ENCODE results near the gene HS6ST1. TPM values are rescaled to one million over a fixed set of nuclear protein-coding genes. Genes with fewer than 3 reads are reported as not detected.
A peak's percentile ranks its signal among the peaks of the same experiment; 100 is the strongest.

Gene HS6ST1
- total RNA-seq, 2 donors from 2014 or later = 19.0 to 25.8 TPM

DNA sequence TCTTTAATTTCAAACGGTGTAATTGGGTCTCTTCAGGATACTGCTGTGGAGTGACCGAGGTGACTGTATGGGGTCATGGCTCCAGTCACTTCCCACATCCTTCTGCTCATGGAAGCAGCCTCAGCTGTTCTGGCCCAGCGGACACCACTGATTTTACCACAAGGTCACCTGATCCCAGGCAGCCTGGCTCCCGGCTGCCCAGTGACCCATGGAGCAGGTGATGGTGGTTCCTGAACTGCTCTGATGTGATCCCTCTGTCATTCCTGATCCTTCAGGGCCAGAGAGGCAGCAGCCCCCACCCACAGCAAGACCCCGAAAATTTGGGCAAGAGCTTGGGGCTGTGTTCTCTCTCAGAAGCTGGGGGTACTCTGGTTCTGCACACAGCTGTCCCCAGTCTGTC lies 35.5 kb upstream of the HS6ST1 start:
- H3K9me3 ChIP-seq = peaks cover 0 to 11% of the 10 kb centered on the region in 2 donors
- no peak overlapping the region for H3K27ac ChIP-seq
- DNase-seq (ENCODE audit: low spot score) = peak; percentile 43
- no peaks in the 10 kb centered on the region for H3K4me1 ChIP-seq
- TF ChIP-seq, protein P1, sequence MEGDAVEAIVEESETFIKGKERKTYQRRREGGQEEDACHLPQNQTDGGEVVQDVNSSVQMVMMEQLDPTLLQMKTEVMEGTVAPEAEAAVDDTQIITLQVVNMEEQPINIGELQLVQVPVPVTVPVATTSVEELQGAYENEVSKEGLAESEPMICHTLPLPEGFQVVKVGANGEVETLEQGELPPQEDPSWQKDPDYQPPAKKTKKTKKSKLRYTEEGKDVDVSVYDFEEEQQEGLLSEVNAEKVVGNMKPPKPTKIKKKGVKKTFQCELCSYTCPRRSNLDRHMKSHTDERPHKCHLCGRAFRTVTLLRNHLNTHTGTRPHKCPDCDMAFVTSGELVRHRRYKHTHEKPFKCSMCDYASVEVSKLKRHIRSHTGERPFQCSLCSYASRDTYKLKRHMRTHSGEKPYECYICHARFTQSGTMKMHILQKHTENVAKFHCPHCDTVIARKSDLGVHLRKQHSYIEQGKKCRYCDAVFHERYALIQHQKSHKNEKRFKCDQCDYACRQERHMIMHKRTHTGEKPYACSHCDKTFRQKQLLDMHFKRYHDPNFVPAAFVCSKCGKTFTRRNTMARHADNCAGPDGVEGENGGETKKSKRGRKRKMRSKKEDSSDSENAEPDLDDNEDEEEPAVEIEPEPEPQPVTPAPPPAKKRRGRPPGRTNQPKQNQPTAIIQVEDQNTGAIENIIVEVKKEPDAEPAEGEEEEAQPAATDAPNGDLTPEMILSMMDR (IDR thresholded peaks at IDR 0.05) = no peak
- H3K27me3 ChIP-seq = no peaks in the 10 kb centered on the region
- no peak overlapping the region for H3K4me3 ChIP-seq
- no peaks in the 10 kb centered on the region for H3K36me3 ChIP-seq

DNA sequence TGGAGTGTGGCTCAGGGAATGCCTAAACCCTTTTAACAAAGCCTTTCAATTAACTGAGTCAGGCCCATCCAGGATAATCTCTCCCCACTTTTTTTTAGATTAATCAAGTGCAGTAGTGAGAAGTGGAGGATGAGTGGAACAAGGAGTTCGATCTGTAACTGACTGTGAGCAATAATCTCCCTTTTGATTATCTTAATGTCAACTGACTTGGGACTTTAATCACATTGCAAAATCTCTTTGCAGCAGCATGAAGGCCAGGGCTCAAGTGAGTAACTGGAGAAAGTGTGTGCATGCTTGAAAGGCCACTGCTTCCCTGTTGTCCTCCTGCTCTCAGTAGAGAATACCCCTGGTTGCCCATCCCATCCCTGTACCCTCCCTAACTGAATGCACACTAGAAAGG lies 32.1 kb upstream of the HS6ST1 start:
- Histone ChIP-seq H3K36me3 (no peaks in the 10 kb centered on the region), H3K27me3 (no peaks in the 10 kb centered on the region), H3K27ac (no peak overlapping the region), H3K4me3 (no peak overlapping the region), H3K4me1 (peaks cover 0 to 21% of the 10 kb centered on the region in 2 donors), H3K9me3 (peaks cover 0 to 11% of the 10 kb centered on the region in 2 donors)
- TF ChIP-seq, protein P1 (IDR thresholded peaks at IDR 0.05) = no peak
- no peak for DNase-seq (ENCODE audit: low spot score)

DNA sequence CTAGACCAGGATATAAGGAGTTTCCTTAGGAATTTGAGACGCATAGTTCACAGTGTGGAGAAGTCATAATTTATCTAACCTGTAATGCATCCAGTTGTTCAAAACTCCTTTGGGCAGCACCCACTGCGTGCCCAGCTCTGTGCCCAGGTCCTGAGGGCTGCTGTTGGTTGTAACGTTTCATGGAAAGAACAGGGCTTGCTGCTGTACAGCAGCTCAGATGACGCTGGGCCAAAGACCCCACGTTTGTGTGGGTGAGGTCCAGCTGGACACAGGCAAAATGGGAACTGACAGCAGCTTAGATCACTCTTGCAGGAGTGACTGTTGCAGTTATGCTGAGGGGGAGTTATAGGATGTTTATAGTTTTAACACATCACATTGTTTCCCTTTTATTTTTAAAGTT lies 30.0 kb upstream of the HS6ST1 start:
- H3K27ac ChIP-seq = no peak overlapping the region
- DNase-seq (ENCODE audit: low spot score) = peak; percentile 43

DNA sequence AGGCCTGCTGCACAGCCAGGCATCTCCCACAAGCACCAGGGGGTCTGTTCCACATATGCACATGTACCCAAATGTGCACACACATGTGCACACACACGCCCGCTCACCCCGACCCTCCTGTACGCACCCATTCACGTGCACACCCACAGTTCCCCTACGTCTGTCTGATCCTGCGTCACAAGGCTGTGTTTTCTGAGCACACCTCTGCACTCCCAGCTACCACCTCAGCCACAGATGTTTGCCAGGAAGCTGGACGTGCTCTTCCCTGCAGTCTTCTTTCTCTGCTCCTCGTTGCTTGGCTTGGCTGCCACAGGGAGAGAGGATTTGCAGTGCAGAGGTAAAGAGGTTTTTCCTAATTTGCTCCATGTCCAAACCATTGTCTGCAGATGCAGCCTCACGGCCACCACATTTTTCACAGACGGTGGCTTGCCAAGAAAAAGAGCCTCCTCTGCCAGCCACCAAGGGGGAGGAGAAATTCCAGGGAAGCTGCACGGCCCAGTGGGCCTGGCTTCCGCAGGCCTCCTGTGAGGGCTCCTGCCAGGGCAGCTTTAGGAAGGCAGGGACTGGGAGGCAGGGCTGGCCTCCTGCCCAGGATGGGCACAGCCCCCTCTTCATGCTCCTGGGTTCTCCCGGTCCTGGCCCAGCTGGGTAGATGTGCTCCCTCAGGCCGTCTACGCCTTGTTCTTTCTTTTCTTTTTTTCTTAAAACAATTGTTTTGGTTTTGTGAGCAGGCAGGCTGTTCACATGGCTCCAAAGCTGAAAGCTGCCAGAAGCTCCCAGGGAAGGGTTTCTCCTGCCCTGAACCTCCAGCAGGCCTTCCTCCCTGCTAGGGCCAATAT lies 29.3 kb upstream of the HS6ST1 start:
- Histone ChIP-seq H3K9me3 (peaks cover 0 to 19% of the 10 kb centered on the region in 2 donors), H3K36me3 (no peaks in the 10 kb centered on the region), H3K4me1 (peaks cover 0 to 21% of the 10 kb centered on the region in 2 donors), H3K27ac (peak overlapping the region; percentile 29 to 61), H3K4me3 (no peak overlapping the region), H3K27me3 (no peaks in the 10 kb centered on the region)
- TF ChIP-seq, protein P1 (IDR thresholded peaks at IDR 0.05) = no peak
- DNase-seq (ENCODE audit: low spot score) = peak; percentile 76

More for the DNA sequence above, 30.0 kb upstream of the HS6ST1 start:
- TF ChIP-seq, protein P1 (IDR thresholded peaks at IDR 0.05) = no peak
- Histone ChIP-seq H3K36me3 (no peaks in the 10 kb centered on the region), H3K9me3 (peaks cover 0 to 14% of the 10 kb centered on the region in 2 donors), H3K4me1 (peaks cover 0 to 21% of the 10 kb centered on the region in 2 donors), H3K27me3 (no peaks in the 10 kb centered on the region), H3K4me3 (no peak overlapping the region)

DNA sequence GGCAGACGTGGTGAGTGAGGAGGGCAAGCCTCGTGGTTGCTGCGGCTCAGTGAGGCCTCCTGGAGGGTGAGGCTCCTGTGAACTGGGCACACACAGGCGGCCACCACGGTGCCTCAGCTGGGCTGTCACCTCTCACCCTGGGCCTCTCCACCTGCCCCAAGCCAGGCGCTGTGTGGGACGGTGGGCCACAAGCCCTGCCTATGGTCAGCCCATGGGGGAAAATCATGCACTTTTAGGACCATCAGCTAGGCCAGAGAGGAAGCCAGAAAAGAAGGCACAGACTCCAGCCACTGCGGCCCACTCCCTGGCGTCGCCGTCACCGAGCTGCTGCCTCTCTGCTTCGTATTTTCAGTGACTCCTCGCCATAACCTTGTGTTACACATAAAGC lies 28.5 kb upstream of the HS6ST1 start:
- Histone ChIP-seq H3K4me3 (no peak overlapping the region), H3K9me3 (peaks cover 0 to 16% of the 10 kb centered on the region in 2 donors), H3K27ac (peak overlapping the region in 1 of 2 donors; percentile 61), H3K36me3 (no peaks in the 10 kb centered on the region), H3K27me3 (no peaks in the 10 kb centered on the region), H3K4me1 (peaks cover 0 to 21% of the 10 kb centered on the region in 2 donors)
- TF ChIP-seq, protein P1 (IDR thresholded peaks at IDR 0.05) = no peak
- peak; percentile 40 for DNase-seq (ENCODE audit: low spot score)

Data from right atrium auricular region (tissue), 2 donors.